T-cell (primary cell): ENCODE measurements around the gene MAPKAP1. TPM values are rescaled to one million over a fixed set of nuclear protein-coding genes. Genes with fewer than 3 reads are reported as not detected.
A peak's percentile ranks its signal among the peaks of the same experiment; 100 is the strongest.

ENCODE experiments used
- ATAC-seq, 4 experiments: fragments of 200-7000 bp in 3 of 4; fragments of 150-1000 bp in 1 of 4; cut with Tn5 transposase; replicated peaks in 1 of 4; 1 replicate in 3 of 4; 2 replicates in 1 of 4; pipeline ENCODE4 v1.10.0; 2021; ENCODE audit warnings: moderate library complexity in 3 of 4, mild to moderate bottlenecking in 2 of 4, moderate number of reproducible peaks in 1 of 4
- CTCF ChIA-PET, 2 donors: fragments of 300-600 bp; sonication (Branson Sonifier 250); formaldehyde crosslinking; loops; one replicate each; lab custom pipeline; 2022; ENCODE audit warnings: antibody characterized with exemption in 2 of 2; lab: Charles Lee
- POLR2A ChIA-PET, 2 donors: fragments of 300-600 bp; sonication (Branson Sonifier 250); formaldehyde crosslinking; loops; one replicate each; lab custom pipeline; 2022; ENCODE audit warnings: antibody characterized with exemption in 2 of 2; lab: Charles Lee
- DNase-seq, 35 experiments: peaks; one replicate each; pipeline versions ENCODE4 v3.0.0 to v3.0.0-alpha.2; 2013 to 2023
- H3K27ac ChIP-seq: one replicate; pipeline ENCODE4 v1.5.1; 2013; ENCODE audit warnings: low read length
- H3K27me3 ChIP-seq, 2 experiments: replicated peaks in 1 of 2; 1 replicate in 1 of 2; 2 replicates in 1 of 2; pipeline versions ENCODE4 v1.6.1 to v1.7.0; 2013; ENCODE audit warnings: low read length in 1 of 2, mixed read lengths in 1 of 2; ENCODE audit not compliant: control insufficient read depth in 2 of 2, insufficient read depth in 2 of 2; ENCODE audit errors: extremely low read depth in 1 of 2
- H3K36me3 ChIP-seq, 2 donors: 1 replicate in 1 of 2; 2 replicates in 1 of 2; pipeline versions ENCODE4 v1.6.1 to v1.7.0; 2013; ENCODE audit warnings: low read length in 1 of 2; ENCODE audit not compliant: control insufficient read depth in 2 of 2, insufficient read depth in 1 of 2; ENCODE audit errors: extremely low read depth in 1 of 2
- H3K4me1 ChIP-seq, 2 experiments: 1 replicate in 1 of 2; 2 replicates in 1 of 2; pipeline versions ENCODE4 v1.6.1 to v1.7.0; 2013; ENCODE audit warnings: low read length in 2 of 2, mixed read lengths in 1 of 2; ENCODE audit not compliant: insufficient read depth in 2 of 2, control insufficient read depth in 1 of 2; ENCODE audit errors: extremely low read depth in 1 of 2
- H3K4me3 ChIP-seq, 2 donors: 1 replicate in 1 of 2; 2 replicates in 1 of 2; pipeline versions ENCODE4 v1.5.1 to v1.7.0; 2013; ENCODE audit warnings: mild to moderate bottlenecking in 2 of 2, low read length in 1 of 2, moderate library complexity in 1 of 2; ENCODE audit not compliant: control insufficient read depth in 1 of 2; ENCODE audit errors: extremely low read depth in 1 of 2
- H3K9me3 ChIP-seq: 2 replicates; pipeline ENCODE4 v1.7.0; 2013
- H3K27ac Mint-ChIP-seq, 2 donors: one replicate each; pipeline ENCODE4 v1.8.0; 2020 to 2021; ENCODE audit warnings: mild to moderate bottlenecking in 2 of 2, mixed read lengths in 2 of 2
- H3K27me3 Mint-ChIP-seq, 2 donors: one replicate each; pipeline ENCODE4 v1.8.0; 2021 to 2022; ENCODE audit warnings: mixed read lengths in 2 of 2
- H3K36me3 Mint-ChIP-seq: one replicate; pipeline ENCODE4 v1.8.0; 2021; ENCODE audit warnings: mixed read lengths
- H3K4me1 Mint-ChIP-seq, 3 donors: one replicate each; pipeline ENCODE4 v1.8.0; 2020 to 2022; ENCODE audit warnings: mixed read lengths in 3 of 3, mild to moderate bottlenecking in 1 of 3
- H3K4me3 Mint-ChIP-seq, 3 donors: one replicate each; pipeline ENCODE4 v1.8.0; 2020 to 2022; ENCODE audit warnings: mild to moderate bottlenecking in 3 of 3, mixed read lengths in 3 of 3, moderate library complexity in 3 of 3
- H3K9me3 Mint-ChIP-seq, 3 donors: one replicate each; pipeline ENCODE4 v1.8.0; 2020 to 2022; ENCODE audit warnings: mixed read lengths in 3 of 3
- WGBS: methylation state at CpG from one replicate; pipeline ENCODE4 v1.1.5; 2013; ENCODE audit warnings: missing lambda C conversion rate; ENCODE audit not compliant: insufficient coverage; 5-methylcytosine and 5-hydroxymethylcytosine counted together
- total RNA-seq, 35 experiments: library from RNA in 6 of 35; stranded (reverse) in 6 of 35; fragments of 120-200 nt in 1 of 35; gene quantifications; one replicate each; pipeline versions ENCODE4 v1.2.1 to v1.2.4 and lab custom pipeline; 2013 to 2026

Gene MAPKAP1
- total RNA-seq, 5 donors from 2014 or later (not counting 1 experiment from before 2014, with no cell fraction given), result 50.2 to 60.3 (median 55.6) TPM

GRCh38 chr9:125631391-125632085 is 75.5 kb downstream of the MAPKAP1 start:
- ChIA-PET CTCF (interaction anchor here in 1 of 2 donors (0.6 kb wide), 1 partner anchor 1627 kb away, joined by 6 read pairs; no protein-coding TSS in a partner anchor), POLR2A (no interaction called here)
- H3K4me1 ChIP-seq, result peaks cover 6 to 13% of the 10 kb centered on the region in 2 experiments
- peak overlapping the region in 1 of 2 donors; percentile 28 for H3K27ac Mint-ChIP-seq
- no peak overlapping the region for H3K27ac ChIP-seq
- WGBS, result 59% methylated on average over 3 of the region's 7 CpGs
- no peaks in the 10 kb centered on the region for H3K9me3 ChIP-seq
- no peaks in the 10 kb centered on the region for H3K9me3 Mint-ChIP-seq
- H3K36me3 Mint-ChIP-seq, result no peaks in the 10 kb centered on the region
- DNase-seq, result peak in 7 of 35 experiments; percentile 6 to 49 (median 13)
- ATAC-seq, result peak; percentile 26 to 67 (median 50)
- H3K27me3 Mint-ChIP-seq, result no peaks in the 10 kb centered on the region
- no peak overlapping the region for H3K4me3 ChIP-seq
- H3K4me1 Mint-ChIP-seq, result peaks cover 62 to 73% (median 67%) of the 10 kb centered on the region in 3 donors
- H3K36me3 ChIP-seq, result no peaks in the 10 kb centered on the region
- H3K27me3 ChIP-seq, result no peaks in the 10 kb centered on the region
- H3K4me3 Mint-ChIP-seq, result no peak overlapping the region

GRCh38 chr9:125630436-125630835 is 76.6 kb downstream of the MAPKAP1 start:
- Histone ChIP-seq H3K4me1 (peaks cover 6 to 13% of the 10 kb centered on the region in 2 experiments), H3K36me3 (no peaks in the 10 kb centered on the region), H3K27me3 (no peaks in the 10 kb centered on the region), H3K9me3 (no peaks in the 10 kb centered on the region), H3K4me3 (no peak overlapping the region), H3K27ac (no peak overlapping the region)
- ChIA-PET CTCF (no interaction called here), POLR2A (no interaction called here)
- no CpG with 5 or more reads among the region's 1 CpG for WGBS
- ATAC-seq, result no peak
- no peak for DNase-seq
- Mint-ChIP-seq H3K27ac (no peak overlapping the region), H3K9me3 (no peaks in the 10 kb centered on the region), H3K4me1 (peaks cover 51 to 64% (median 57%) of the 10 kb centered on the region in 3 donors), H3K36me3 (no peaks in the 10 kb centered on the region), H3K4me3 (no peak overlapping the region), H3K27me3 (no peaks in the 10 kb centered on the region)

- no peaks in the 10 kb centered on the region for H3K9me3 ChIP-seq
- H3K27ac Mint-ChIP-seq, result no peak overlapping the region
- no peaks in the 10 kb centered on the region for H3K9me3 Mint-ChIP-seq
- no peak overlapping the region for H3K4me3 Mint-ChIP-seq
- H3K36me3 Mint-ChIP-seq, result no peaks in the 10 kb centered on the region
- H3K4me3 ChIP-seq, result no peak overlapping the region
- H3K27me3 ChIP-seq, result no peaks in the 10 kb centered on the region
- ATAC-seq (no peak), DNase-seq (no peak)
- no peak overlapping the region for H3K27ac ChIP-seq
- peaks cover 6 to 13% of the 10 kb centered on the region in 2 experiments for H3K4me1 ChIP-seq
- no CpG with 5 or more reads among the region's 3 CpGs for WGBS
- ChIA-PET POLR2A (no interaction called here), CTCF (no interaction called here)
- H3K4me1 Mint-ChIP-seq, result peaks cover 41 to 54% (median 47%) of the 10 kb centered on the region in 3 donors
- no peaks in the 10 kb centered on the region for H3K36me3 ChIP-seq
- H3K27me3 Mint-ChIP-seq, result no peaks in the 10 kb centered on the region
Measured at GRCh38 chr9:125629446-125629845, 77.6 kb downstream of the MAPKAP1 start.

GRCh38 chr9:125626187-125626586 is 80.8 kb downstream of the MAPKAP1 start:
- Mint-ChIP-seq H3K4me1 (peaks cover 25 to 34% (median 25%) of the 10 kb centered on the region in 3 donors), H3K27me3 (no peaks in the 10 kb centered on the region), H3K27ac (no peak overlapping the region), H3K36me3 (peaks cover 3% of the 10 kb centered on the region), H3K4me3 (no peak overlapping the region), H3K9me3 (no peaks in the 10 kb centered on the region)
- H3K27me3 ChIP-seq, result no peaks in the 10 kb centered on the region
- no peaks in the 10 kb centered on the region for H3K9me3 ChIP-seq
- H3K4me1 ChIP-seq, result no peaks in the 10 kb centered on the region
- ChIA-PET CTCF (no interaction called here), POLR2A (no interaction called here)
- H3K36me3 ChIP-seq, result no peaks in the 10 kb centered on the region
- no peak for DNase-seq
- no peak overlapping the region for H3K4me3 ChIP-seq
- no peak for ATAC-seq
- no peak overlapping the region for H3K27ac ChIP-seq

- no peaks in the 10 kb centered on the region for H3K27me3 Mint-ChIP-seq
- H3K27ac ChIP-seq, result no peak overlapping the region
- H3K36me3 Mint-ChIP-seq, result peaks cover 3% of the 10 kb centered on the region
- DNase-seq (no peak), ATAC-seq (no peak)
- no peak overlapping the region for H3K4me3 ChIP-seq
- H3K36me3 ChIP-seq, result no peaks in the 10 kb centered on the region
- ChIA-PET POLR2A (no interaction called here), CTCF (no interaction called here)
- no CpG with 5 or more reads among the region's 1 CpG for WGBS
- no peaks in the 10 kb centered on the region for H3K9me3 ChIP-seq
- H3K27ac Mint-ChIP-seq, result no peak overlapping the region
- H3K9me3 Mint-ChIP-seq, result no peaks in the 10 kb centered on the region
- H3K4me3 Mint-ChIP-seq, result no peak overlapping the region
- H3K27me3 ChIP-seq, result no peaks in the 10 kb centered on the region
- peaks cover 13 to 27% (median 15%) of the 10 kb centered on the region in 3 donors for H3K4me1 Mint-ChIP-seq
- H3K4me1 ChIP-seq, result no peaks in the 10 kb centered on the region
Measured at GRCh38 chr9:125621170-125621569, 85.8 kb downstream of the MAPKAP1 start.

GRCh38 chr9:125620216-125620615 is 86.8 kb downstream of the MAPKAP1 start:
- H3K36me3 ChIP-seq, result no peaks in the 10 kb centered on the region
- Mint-ChIP-seq H3K27me3 (no peaks in the 10 kb centered on the region), H3K9me3 (no peaks in the 10 kb centered on the region), H3K27ac (no peak overlapping the region), H3K4me3 (no peak overlapping the region), H3K36me3 (peaks cover 3% of the 10 kb centered on the region), H3K4me1 (peaks cover 15 to 27% (median 15%) of the 10 kb centered on the region in 3 donors)
- no peak for DNase-seq
- no peak for ATAC-seq
- ChIA-PET CTCF (interaction anchor here in 1 of 2 donors (0.6 kb wide), 1 partner anchor 550 kb away, joined by 3 read pairs; no protein-coding TSS in a partner anchor), POLR2A (no interaction called here)
- no CpG with 5 or more reads among the region's 5 CpGs for WGBS
- H3K9me3 ChIP-seq, result no peaks in the 10 kb centered on the region
- H3K4me1 ChIP-seq, result no peaks in the 10 kb centered on the region
- H3K4me3 ChIP-seq, result no peak overlapping the region
- H3K27ac ChIP-seq, result no peak overlapping the region
- no peaks in the 10 kb centered on the region for H3K27me3 ChIP-seq
